Upper lobe of left lung (tissue), 6 donors: ENCODE data around the gene LPXN. TPM values are rescaled to one million over a fixed set of nuclear protein-coding genes. Genes with fewer than 3 reads are reported as not detected.

Source experiments
- ATAC-seq, 2 donors: fragments of 200-7000 bp; cut with Tn5 transposase; one replicate each; pipeline ENCODE4 v1.9.1; 2022; ENCODE audit warnings: mild to moderate bottlenecking in 2 of 2, moderate library complexity in 2 of 2; ENCODE audit not compliant: low FRiP score in 2 of 2
- DNase-seq, 2 donors: peaks; one replicate each; pipeline ENCODE4 v3.0.0-alpha.2; 2019 to 2020
- H3K27ac ChIP-seq, 4 donors: fragments of 200-600 bp; sonication (generic); one replicate each; pipeline ENCODE4 v1.5.1; 2016 to 2019
- H3K27me3 ChIP-seq, 4 donors: fragments of 200-600 bp; sonication (generic); one replicate each; pipeline ENCODE4 v1.5.1; 2017 to 2019
- H3K36me3 ChIP-seq, 4 donors: fragments of 200-600 bp; sonication (generic); one replicate each; pipeline ENCODE4 v1.5.1; 2016 to 2019
- H3K4me1 ChIP-seq, 4 donors: fragments of 200-600 bp; sonication (generic); one replicate each; pipeline ENCODE4 v1.5.1; 2018 to 2019
- H3K4me3 ChIP-seq, 4 donors: fragments of 200-600 bp; sonication (generic); one replicate each; pipeline ENCODE4 v1.5.1; 2017 to 2019; ENCODE audit warnings: mild to moderate bottlenecking in 2 of 4, moderate library complexity in 1 of 4
- H3K9me3 ChIP-seq, 4 donors: fragments of 200-600 bp; sonication (generic); one replicate each; pipeline ENCODE4 v1.5.1; 2018 to 2019
- EP300 ChIP-seq, 4 donors: sonication (generic); formaldehyde crosslinking; IDR thresholded peaks; one replicate each; pipeline ENCODE4 v1.5.1; 2017; ENCODE audit warnings: antibody characterized with exemption in 4 of 4, control low read depth in 2 of 4
- POLR2A ChIP-seq, 4 donors: fragments of 450-650 bp; IDR thresholded peaks; one replicate each; pipeline ENCODE4 v1.5.1; 2016 to 2017; ENCODE audit warnings: antibody characterized with exemption in 4 of 4, mild to moderate bottlenecking in 2 of 4
- POLR2AphosphoS5 ChIP-seq, 2 donors: sonication (generic); formaldehyde crosslinking; IDR thresholded peaks; one replicate each; pipeline ENCODE4 v1.5.1; 2017; ENCODE audit warnings: antibody characterized with exemption in 2 of 2
- WGBS, 2 donors: methylation state at CpG; one replicate each; pipeline ENCODE4 v1.1.5; 2017 to 2018; 5-methylcytosine and 5-hydroxymethylcytosine counted together
- total RNA-seq, 6 donors: library from RNA; depleted of rRNA in 4 of 6; stranded (reverse); fragments of >200 nt in 4 of 6; gene quantifications; one replicate each; pipeline versions ENCODE4 v1.1.0 to v1.2.1, GENCODE V29; 2016 to 2021
- TF ChIP-seq, protein P1 (sequence below), 6 experiments: fragments of 450-650 bp in 4 of 6; fragments of 200-600 bp in 2 of 6; sonication (generic) in 2 of 6; IDR thresholded peaks; one replicate each; pipeline ENCODE4 v1.5.1; 2016 to 2019; ENCODE audit warnings: antibody characterized with exemption in 6 of 6
- donor health status: DM: no; HTN: no; CAD: no; lungs with moderate emphysema.
- donor health status: DM: no; HTN: yes; CAD: no; lungs with severe emphysema.

Gene LPXN
- total RNA-seq, 6 donors from 2014 or later: 17.2 to 52.8 (median 34.1) TPM

DNA sequence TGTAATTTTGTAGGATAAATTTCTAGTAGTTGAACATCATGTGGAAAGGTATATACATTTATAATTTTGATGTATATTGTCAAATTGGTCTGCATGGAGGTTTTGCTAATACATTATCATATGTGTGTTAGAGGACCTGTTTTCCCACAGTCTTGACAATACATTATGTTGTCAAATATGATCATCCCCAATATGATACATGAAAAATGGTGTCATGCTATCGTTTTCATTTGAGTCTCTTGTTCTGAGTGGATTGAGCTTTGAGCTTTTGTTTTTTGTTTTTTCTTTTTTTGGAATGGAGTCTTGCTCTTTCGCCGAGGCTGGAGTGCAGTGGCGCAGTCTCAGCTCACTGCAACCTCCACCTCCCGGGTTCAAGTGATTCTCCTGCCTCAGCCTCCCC lies 32.7 kb upstream of the LPXN start:
- Histone ChIP-seq H3K9me3 (no peaks in the 10 kb centered on the region), H3K4me1 (peaks cover 0 to 11% (median 3%) of the 10 kb centered on the region in 4 donors), H3K4me3 (no peak overlapping the region), H3K27me3 (no peaks in the 10 kb centered on the region), H3K27ac (no peak overlapping the region), H3K36me3 (peaks cover 22 to 35% (median 26%) of the 10 kb centered on the region in 4 donors)
- TF ChIP-seq, protein P1, sequence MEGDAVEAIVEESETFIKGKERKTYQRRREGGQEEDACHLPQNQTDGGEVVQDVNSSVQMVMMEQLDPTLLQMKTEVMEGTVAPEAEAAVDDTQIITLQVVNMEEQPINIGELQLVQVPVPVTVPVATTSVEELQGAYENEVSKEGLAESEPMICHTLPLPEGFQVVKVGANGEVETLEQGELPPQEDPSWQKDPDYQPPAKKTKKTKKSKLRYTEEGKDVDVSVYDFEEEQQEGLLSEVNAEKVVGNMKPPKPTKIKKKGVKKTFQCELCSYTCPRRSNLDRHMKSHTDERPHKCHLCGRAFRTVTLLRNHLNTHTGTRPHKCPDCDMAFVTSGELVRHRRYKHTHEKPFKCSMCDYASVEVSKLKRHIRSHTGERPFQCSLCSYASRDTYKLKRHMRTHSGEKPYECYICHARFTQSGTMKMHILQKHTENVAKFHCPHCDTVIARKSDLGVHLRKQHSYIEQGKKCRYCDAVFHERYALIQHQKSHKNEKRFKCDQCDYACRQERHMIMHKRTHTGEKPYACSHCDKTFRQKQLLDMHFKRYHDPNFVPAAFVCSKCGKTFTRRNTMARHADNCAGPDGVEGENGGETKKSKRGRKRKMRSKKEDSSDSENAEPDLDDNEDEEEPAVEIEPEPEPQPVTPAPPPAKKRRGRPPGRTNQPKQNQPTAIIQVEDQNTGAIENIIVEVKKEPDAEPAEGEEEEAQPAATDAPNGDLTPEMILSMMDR (IDR thresholded peaks at IDR 0.05): no peak
- TF ChIP-seq POLR2A (IDR thresholded peaks at IDR 0.05) (no peak), POLR2AphosphoS5 (IDR thresholded peaks at IDR 0.05) (no peak), EP300 (IDR thresholded peaks at IDR 0.05) (no peak)
- ATAC-seq (no peak), DNase-seq (no peak)
- WGBS, 2 donors: 93 to 96% methylated on average over 5 of the region's 5 CpGs

DNA sequence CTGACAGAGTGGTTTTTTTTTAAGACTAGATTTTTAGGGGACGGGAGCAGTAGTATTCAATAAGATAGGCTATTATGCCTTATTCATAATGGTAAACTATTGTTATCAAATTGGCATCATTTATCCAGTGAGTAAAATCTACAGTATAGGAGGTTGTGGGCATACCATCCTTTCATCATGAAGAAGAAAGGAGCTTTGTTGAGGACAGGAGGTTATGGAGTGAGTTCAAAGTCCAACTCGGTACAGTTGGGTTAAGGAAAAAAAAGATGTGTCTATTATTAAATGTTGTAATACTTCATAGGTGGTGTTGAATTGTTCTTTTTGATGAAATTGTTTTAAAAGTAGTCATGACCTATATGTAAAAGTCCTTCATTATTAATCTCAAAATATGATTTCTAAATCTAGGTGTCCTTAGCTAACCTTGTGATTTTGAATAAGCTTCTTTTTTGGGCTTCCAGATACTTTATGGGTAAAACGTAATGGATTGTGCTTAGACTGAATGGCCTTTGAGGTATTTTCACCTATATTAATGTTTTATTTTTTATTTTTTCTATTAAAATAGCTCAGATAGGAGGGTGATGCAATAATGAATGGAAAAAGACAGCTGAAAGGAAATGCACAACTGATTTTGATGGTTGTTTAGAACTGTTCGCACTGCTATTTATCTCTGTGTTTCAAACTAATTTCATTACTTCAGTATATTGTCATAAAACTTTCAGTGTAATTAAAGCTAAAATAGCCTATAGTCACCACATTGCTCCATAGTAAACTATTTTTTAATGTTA lies 31.5 kb upstream of the LPXN start:
- H3K4me1 ChIP-seq: peaks cover 0 to 11% (median 3%) of the 10 kb centered on the region in 4 donors
- no peak for DNase-seq
- H3K9me3 ChIP-seq: no peaks in the 10 kb centered on the region
- no peak for ATAC-seq
- peaks cover 12 to 23% (median 15%) of the 10 kb centered on the region in 4 donors for H3K36me3 ChIP-seq
- 87 to 92% methylated on average over 4 of the region's 4 CpGs for WGBS, 2 donors
- no peak overlapping the region for H3K4me3 ChIP-seq
- no peak for TF ChIP-seq EP300 (IDR thresholded peaks at IDR 0.05)
- TF ChIP-seq POLR2AphosphoS5 (IDR thresholded peaks at IDR 0.05): no peak
- TF ChIP-seq POLR2A (IDR thresholded peaks at IDR 0.05): no peak
- TF ChIP-seq, protein P1 (IDR thresholded peaks at IDR 0.05): no peak
- no peak overlapping the region for H3K27ac ChIP-seq
- no peaks in the 10 kb centered on the region for H3K27me3 ChIP-seq

DNA sequence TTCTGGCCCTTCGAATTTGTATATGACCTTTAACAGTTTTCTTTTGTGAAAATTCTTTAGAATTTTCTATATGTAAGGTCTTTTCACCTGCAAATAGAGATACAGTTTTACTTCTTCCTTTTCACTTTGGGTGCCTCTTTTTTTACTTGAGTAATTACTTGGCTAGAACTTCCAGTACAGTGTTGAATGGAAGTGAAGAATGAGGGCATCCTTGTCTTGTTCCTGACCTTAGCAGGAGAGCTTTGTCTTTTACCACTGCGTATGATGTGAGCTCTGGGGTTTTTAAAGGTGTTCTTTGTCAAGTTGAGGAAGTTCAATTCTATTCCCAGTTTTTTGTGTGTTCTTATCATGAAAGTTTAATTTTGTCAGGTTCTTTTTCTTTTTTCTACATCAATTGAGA lies 24.9 kb upstream of the LPXN start:
- no peak overlapping the region for H3K4me3 ChIP-seq
- DNase-seq (no peak), ATAC-seq (no peak)
- H3K9me3 ChIP-seq: no peaks in the 10 kb centered on the region
- no peak for TF ChIP-seq POLR2AphosphoS5 (IDR thresholded peaks at IDR 0.05)
- no peak for TF ChIP-seq POLR2A (IDR thresholded peaks at IDR 0.05)
- no peak for TF ChIP-seq EP300 (IDR thresholded peaks at IDR 0.05)
- TF ChIP-seq, protein P1 (IDR thresholded peaks at IDR 0.05): no peak
- H3K27ac ChIP-seq: no peak overlapping the region
- 91 to 96% methylated on average over 2 of the region's 2 CpGs for WGBS, 2 donors
- H3K4me1 ChIP-seq: peaks cover 0 to 5% (median 2%) of the 10 kb centered on the region in 4 donors
- H3K27me3 ChIP-seq: no peaks in the 10 kb centered on the region
- H3K36me3 ChIP-seq: peaks cover 0 to 7% (median 0%) of the 10 kb centered on the region in 4 donors

DNA sequence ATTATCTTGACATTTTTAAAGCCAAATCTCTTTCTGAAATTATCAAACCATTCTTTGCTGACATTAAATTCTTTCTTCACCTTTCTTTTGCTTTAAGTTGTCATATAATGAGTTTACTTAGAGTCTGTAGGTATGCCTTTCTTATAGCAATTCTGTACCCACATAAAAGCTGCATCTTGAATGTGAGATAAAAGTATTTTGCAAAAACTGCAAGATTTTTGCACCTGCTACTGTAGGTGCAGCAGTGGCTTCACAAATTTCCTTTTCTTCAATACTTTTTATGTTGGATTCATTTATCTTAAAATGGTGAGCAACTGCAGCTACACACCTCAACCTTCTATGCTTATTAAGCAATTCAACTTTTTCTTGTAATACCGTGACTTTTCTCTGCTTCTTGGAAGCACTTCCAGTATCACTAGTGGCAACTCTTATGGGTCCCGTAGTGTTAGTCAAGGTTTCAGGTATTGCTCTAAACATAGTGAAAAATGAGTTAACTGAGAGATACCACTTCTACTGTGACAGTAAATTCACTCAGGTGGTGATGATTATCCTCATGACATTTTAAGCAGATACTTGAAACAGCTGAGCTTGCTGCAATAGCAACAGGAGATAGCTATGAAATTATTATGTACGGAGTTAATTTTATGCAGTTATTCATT lies 22.0 kb upstream of the LPXN start:
- DNase-seq: no peak
- WGBS, 2 donors: 82 to 83% methylated on average over 3 of the region's 3 CpGs
- peaks cover 0 to 12% (median 0%) of the 10 kb centered on the region in 4 donors for H3K36me3 ChIP-seq
- ATAC-seq: no peak
- H3K4me3 ChIP-seq: no peak overlapping the region
- no peaks in the 10 kb centered on the region for H3K27me3 ChIP-seq
- H3K4me1 ChIP-seq: peaks cover 0 to 10% (median 0%) of the 10 kb centered on the region in 4 donors
- no peaks in the 10 kb centered on the region for H3K9me3 ChIP-seq
- TF ChIP-seq, protein P1 (IDR thresholded peaks at IDR 0.05): no peak
- TF ChIP-seq POLR2AphosphoS5 (IDR thresholded peaks at IDR 0.05) (no peak), EP300 (IDR thresholded peaks at IDR 0.05) (no peak)
- no peak overlapping the region for H3K27ac ChIP-seq
